Neuronal stem cell (in vitro differentiated cells): ENCODE results near the gene DUSP7.

Experiments
- DNase-seq: peaks from one replicate; pipeline ENCODE4 v3.0.0-alpha.2; 2013; ENCODE audit warnings: low spot score
- H2AFZ ChIP-seq: one replicate; pipeline ENCODE4 v1.6.1; 2013; ENCODE audit warnings: mild to moderate bottlenecking, low read length, inconsistent platforms
- H2AK5ac ChIP-seq: 2 replicates; pipeline ENCODE4 v1.6.1; 2013; ENCODE audit warnings: low read depth, mild to moderate bottlenecking, inconsistent platforms, low read length, moderate library complexity, mixed read lengths
- H2BK120ac ChIP-seq: 2 replicates; pipeline ENCODE4 v1.6.1; 2013; ENCODE audit warnings: low read depth, mild to moderate bottlenecking, inconsistent platforms, low read length, moderate library complexity, mixed read lengths
- H2BK12ac ChIP-seq: one replicate; pipeline ENCODE4 v1.6.1; 2013; ENCODE audit warnings: low read length, inconsistent platforms
- H2BK15ac ChIP-seq: 2 replicates; pipeline ENCODE4 v1.6.1; 2013; ENCODE audit warnings: mild to moderate bottlenecking, low read length, inconsistent platforms, mixed read lengths
- H2BK5ac ChIP-seq: one replicate; pipeline ENCODE4 v1.6.1; 2013; ENCODE audit warnings: inconsistent platforms, mild to moderate bottlenecking, low read length, moderate library complexity
- H3K14ac ChIP-seq: one replicate; pipeline ENCODE4 v1.6.1; 2013; ENCODE audit warnings: low read length, inconsistent platforms
- H3K18ac ChIP-seq: 2 replicates; pipeline ENCODE4 v1.6.1; 2013; ENCODE audit warnings: low read length, inconsistent platforms
- H3K23ac ChIP-seq: 2 replicates; pipeline ENCODE4 v1.6.1; 2013; ENCODE audit warnings: low read depth, mild to moderate bottlenecking, mixed read lengths, low read length, inconsistent platforms; ENCODE audit not compliant: poor library complexity
- H3K27ac ChIP-seq: replicated peaks from 3 replicates; pipeline ENCODE4 v1.5.1; 2013; ENCODE audit warnings: low read length, inconsistent platforms
- H3K27me3 ChIP-seq, 3 experiments: 2 replicates each; pipeline ENCODE4 v1.6.1; 2013; ENCODE audit warnings: low read length in 3 of 3, mild to moderate bottlenecking in 2 of 3, inconsistent platforms in 1 of 3, low read depth in 1 of 3, mixed read lengths in 1 of 3, moderate library complexity in 1 of 3; ENCODE audit not compliant: control insufficient read depth in 3 of 3, insufficient read depth in 3 of 3
- H3K36me3 ChIP-seq, 2 donors: replicated peaks in 1 of 2; 2 replicates each; pipeline ENCODE4 v1.6.1; 2013; ENCODE audit warnings: low read length in 2 of 2; ENCODE audit not compliant: control insufficient read depth in 2 of 2, insufficient read depth in 2 of 2
- H3K4ac ChIP-seq: 2 replicates; pipeline ENCODE4 v1.6.1; 2013; ENCODE audit warnings: inconsistent platforms, mild to moderate bottlenecking, low read length, moderate library complexity
- H3K4me1 ChIP-seq, 2 donors: 1 replicate in 1 of 2; 2 replicates in 1 of 2; pipeline ENCODE4 v1.6.1; 2013; ENCODE audit warnings: low read length in 2 of 2, low read depth in 1 of 2; ENCODE audit not compliant: control insufficient read depth in 2 of 2, insufficient read depth in 1 of 2
- H3K4me2 ChIP-seq: one replicate; pipeline ENCODE4 v1.6.1; 2013; ENCODE audit warnings: mild to moderate bottlenecking, low read length, inconsistent platforms; ENCODE audit not compliant: insufficient read depth, poor library complexity, severe bottlenecking
- H3K4me3 ChIP-seq, 2 donors: 2 replicates each; pipeline ENCODE4 v1.5.1; 2013; ENCODE audit warnings: low read length in 2 of 2, mild to moderate bottlenecking in 2 of 2, inconsistent platforms in 1 of 2, moderate library complexity in 1 of 2
- H3K79me1 ChIP-seq: one replicate; pipeline ENCODE4 v1.6.1; 2013; ENCODE audit warnings: low read depth, mild to moderate bottlenecking, inconsistent platforms, low read length, moderate library complexity
- H3K9ac ChIP-seq: one replicate; pipeline ENCODE4 v1.6.1; 2013; ENCODE audit warnings: mild to moderate bottlenecking, low read depth, low read length, inconsistent platforms; ENCODE audit not compliant: poor library complexity
- H3K9me3 ChIP-seq, 2 donors: replicated peaks in 1 of 2; 2 replicates each; pipeline versions ENCODE3 to v1.6.1; 2013; ENCODE audit warnings: low read length in 2 of 2, mild to moderate bottlenecking in 2 of 2, inconsistent platforms in 1 of 2, low read depth in 1 of 2, mixed read lengths in 1 of 2, moderate library complexity in 1 of 2; ENCODE audit not compliant: control insufficient read depth in 2 of 2, insufficient read depth in 1 of 2
- H4K8ac ChIP-seq: one replicate; pipeline ENCODE4 v1.6.1; 2013; ENCODE audit warnings: low read depth, mild to moderate bottlenecking, inconsistent platforms, low read length, moderate library complexity
- H4K91ac ChIP-seq: one replicate; pipeline ENCODE4 v1.6.1; 2013; ENCODE audit warnings: low read length, low read depth, mild to moderate bottlenecking, inconsistent platforms; ENCODE audit not compliant: poor library complexity
- WGBS, 2 donors: extraction: QIAGEN DNeasy Blood & Tissue Kit; methylation state at CpG; one replicate each; pipeline ENCODE4 v1.1.7; 2013; ENCODE audit warnings: missing lambda C conversion rate in 2 of 2, mixed read lengths in 1 of 2; ENCODE audit not compliant: insufficient read length in 2 of 2, insufficient replicate concordance in 1 of 2; ENCODE audit errors: extremely low coverage in 2 of 2; 5-methylcytosine and 5-hydroxymethylcytosine counted together

Gene DUSP7

DNA sequence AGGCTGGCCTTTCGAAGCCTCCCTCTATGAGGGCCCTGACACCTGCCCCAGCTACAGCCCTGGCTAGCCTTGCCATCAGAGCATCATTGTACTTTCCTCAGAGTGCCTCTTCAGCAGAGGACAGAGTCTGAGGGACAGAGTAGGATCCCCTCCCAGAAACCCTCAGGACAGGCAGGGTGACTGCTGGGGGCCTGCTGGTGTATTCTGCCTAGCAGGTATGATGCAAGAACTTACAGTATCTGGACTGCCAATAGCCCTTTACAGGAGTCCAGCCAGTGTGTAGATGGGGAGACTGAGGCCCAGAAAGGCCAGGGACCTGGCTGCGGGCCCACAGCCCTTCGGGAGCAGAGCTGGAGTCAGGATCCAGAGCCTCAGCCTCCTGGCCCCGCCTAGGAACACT lies 19.1 kb downstream of the DUSP7 start:
- no peak overlapping the region for H2AFZ ChIP-seq
- peak overlapping the region; percentile 68 for H3K18ac ChIP-seq
- H3K36me3 ChIP-seq, result no peaks in the 10 kb centered on the region
- no peak overlapping the region for H3K4ac ChIP-seq
- H3K14ac ChIP-seq, result no peak overlapping the region
- H2BK5ac ChIP-seq, result no peak overlapping the region
- H4K91ac ChIP-seq, result no peak overlapping the region
- H3K9ac ChIP-seq, result no peak overlapping the region
- DNase-seq, result no peak
- no peak overlapping the region for H3K27ac ChIP-seq
- no peaks in the 10 kb centered on the region for H3K9me3 ChIP-seq
- no CpG with 5 or more reads among the region's 4 CpGs for WGBS, 2 donors
- no peak overlapping the region for H2BK12ac ChIP-seq
- H3K4me2 ChIP-seq, result no peak overlapping the region
- peaks cover 0 to 80% (median 0%) of the 10 kb centered on the region in 3 experiments for H3K27me3 ChIP-seq
- H3K4me1 ChIP-seq, result peaks cover 10 to 11% of the 10 kb centered on the region in 2 donors
- H2BK15ac ChIP-seq, result peak overlapping the region; percentile 98
- no peak overlapping the region for H3K4me3 ChIP-seq
- peak overlapping the region; percentile 98 for H2AK5ac ChIP-seq
- no peaks in the 10 kb centered on the region for H3K79me1 ChIP-seq
- no peak overlapping the region for H2BK120ac ChIP-seq
- H3K23ac ChIP-seq, result peak overlapping the region; percentile 13
- H4K8ac ChIP-seq, result no peak overlapping the region

DNA sequence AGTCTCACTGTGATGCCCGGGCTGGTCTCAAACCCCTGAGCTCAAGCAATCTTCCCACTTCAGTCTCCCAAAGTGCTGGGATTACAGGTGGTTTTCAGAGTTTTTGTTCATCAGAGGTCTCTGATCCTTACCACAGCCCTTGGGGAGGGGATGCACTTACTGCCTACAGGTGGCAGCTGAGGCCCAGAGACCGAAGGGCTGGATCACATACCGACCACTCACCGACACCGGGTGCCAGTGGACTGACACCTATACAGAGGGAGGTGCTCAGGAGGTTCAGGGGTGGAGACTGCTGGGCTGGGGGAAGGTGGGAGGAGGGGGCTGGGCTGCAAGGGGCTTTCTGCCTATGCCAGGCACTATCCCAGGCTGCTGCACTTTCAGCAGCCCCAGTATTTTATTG lies 19.5 kb downstream of the DUSP7 start:
- Histone ChIP-seq H2BK120ac (no peak overlapping the region), H3K4me1 (peaks cover 11 to 13% of the 10 kb centered on the region in 2 donors), H2AK5ac (peak overlapping the region; percentile 98), H3K4me2 (no peak overlapping the region), H3K36me3 (no peaks in the 10 kb centered on the region), H3K14ac (no peak overlapping the region), H3K4me3 (no peak overlapping the region), H3K27me3 (peaks cover 0 to 80% (median 0%) of the 10 kb centered on the region in 3 experiments), H4K8ac (no peak overlapping the region), H3K9me3 (no peaks in the 10 kb centered on the region), H3K4ac (no peak overlapping the region), H3K18ac (no peak overlapping the region), H3K27ac (no peak overlapping the region), H3K23ac (no peak overlapping the region), H2BK15ac (peak overlapping the region; percentile 98), H2BK12ac (no peak overlapping the region), H3K79me1 (no peaks in the 10 kb centered on the region), H3K9ac (no peak overlapping the region), H2AFZ (no peak overlapping the region), H2BK5ac (no peak overlapping the region), H4K91ac (no peak overlapping the region)
- WGBS, 2 donors, result no CpG with 5 or more reads among the region's 5 CpGs
- DNase-seq, result no peak

GRCh38 chr3:52036222-52036694 lies 20.1 kb downstream of the DUSP7 start:
- H2BK5ac ChIP-seq, result no peak overlapping the region
- H4K91ac ChIP-seq, result no peak overlapping the region
- no peaks in the 10 kb centered on the region for H3K79me1 ChIP-seq
- H2BK12ac ChIP-seq, result peak overlapping the region; percentile 24
- no peak for DNase-seq
- peaks cover 11 to 16% of the 10 kb centered on the region in 2 donors for H3K4me1 ChIP-seq
- no CpG with 5 or more reads among the region's 5 CpGs for WGBS, 2 donors
- H3K27ac ChIP-seq, result no peak overlapping the region
- peak overlapping the region; percentile 26 for H2AK5ac ChIP-seq
- no peak overlapping the region for H3K18ac ChIP-seq
- peaks cover 0 to 74% (median 0%) of the 10 kb centered on the region in 3 experiments for H3K27me3 ChIP-seq
- H2BK120ac ChIP-seq, result no peak overlapping the region
- no peaks in the 10 kb centered on the region for H3K36me3 ChIP-seq
- no peak overlapping the region for H3K14ac ChIP-seq
- H3K23ac ChIP-seq, result no peak overlapping the region
- no peak overlapping the region for H3K9ac ChIP-seq
- H3K9me3 ChIP-seq, result no peaks in the 10 kb centered on the region
- no peak overlapping the region for H3K4me3 ChIP-seq
- H3K4ac ChIP-seq, result no peak overlapping the region
- H4K8ac ChIP-seq, result no peak overlapping the region
- no peak overlapping the region for H2BK15ac ChIP-seq
- no peak overlapping the region for H2AFZ ChIP-seq
- H3K4me2 ChIP-seq, result no peak overlapping the region

GRCh38 chr3:52034651-52035050 lies 21.7 kb downstream of the DUSP7 start:
- Histone ChIP-seq H3K9me3 (no peaks in the 10 kb centered on the region), H3K27me3 (peaks cover 0 to 62% (median 0%) of the 10 kb centered on the region in 3 experiments), H3K4me1 (peaks cover under 1 to 10% of the 10 kb centered on the region in 2 donors), H3K9ac (no peak overlapping the region), H2BK120ac (no peak overlapping the region), H2BK5ac (peak overlapping the region; percentile 77), H3K79me1 (no peaks in the 10 kb centered on the region), H3K4me2 (no peak overlapping the region), H2BK15ac (peak overlapping the region; percentile 63), H3K14ac (no peak overlapping the region), H2AK5ac (peak overlapping the region; percentile 85), H3K23ac (no peak overlapping the region), H3K36me3 (no peaks in the 10 kb centered on the region), H4K91ac (no peak overlapping the region), H3K18ac (peak overlapping the region; percentile 67), H4K8ac (no peak overlapping the region), H3K4ac (no peak overlapping the region), H2BK12ac (no peak overlapping the region), H3K4me3 (no peak overlapping the region), H2AFZ (no peak overlapping the region), H3K27ac (no peak overlapping the region)
- no CpG with 5 or more reads among the region's 3 CpGs for WGBS, 2 donors
- no peak for DNase-seq
